Stomach (tissue), 19 donors: ENCODE measurements around the gene SLC6A12. TPM values are rescaled to one million over a fixed set of nuclear protein-coding genes. Genes with fewer than 3 reads are reported as not detected.

Experiments used
- DNase-seq, 2 donors: peaks; one replicate each; pipeline versions ENCODE4 v3.0.0 to v3.0.0-alpha.2; 2013 to 2019
- H3K27ac ChIP-seq, 5 donors: fragments of 200-600 bp in 4 of 5; sonication (generic) in 4 of 5; one replicate each; pipeline ENCODE4 v1.5.1; 2013 to 2019; ENCODE audit warnings: mild to moderate bottlenecking in 1 of 5, moderate library complexity in 1 of 5
- H3K27me3 ChIP-seq, 3 donors: fragments of 200-600 bp; sonication (generic); one replicate each; pipeline ENCODE4 v1.5.1; 2017 to 2019; ENCODE audit warnings: mixed run types in 1 of 3
- H3K36me3 ChIP-seq, 4 donors: fragments of 200-600 bp; sonication (generic); 1 replicate in 3 of 4; 2 replicates in 1 of 4; pipeline ENCODE4 v1.5.1; 2016 to 2019
- H3K4me1 ChIP-seq, 4 donors: fragments of 200-600 bp; sonication (generic); one replicate each; pipeline ENCODE4 v1.5.1; 2016 to 2019
- H3K4me3 ChIP-seq, 4 donors: fragments of 200-600 bp; sonication (generic) in 3 of 4; one replicate each; pipeline ENCODE4 v1.5.1; 2016 to 2019; ENCODE audit warnings: mild to moderate bottlenecking in 1 of 4
- H3K9me3 ChIP-seq, 4 donors: fragments of 200-600 bp; sonication (generic); one replicate each; pipeline ENCODE4 v1.5.1; 2016 to 2019
- EP300 ChIP-seq: sonication (generic); formaldehyde crosslinking; IDR thresholded peaks from one replicate; pipeline ENCODE4 v1.6.1; 2017; ENCODE audit warnings: antibody characterized with exemption
- POLR2A ChIP-seq, 4 donors: fragments of 450-650 bp; IDR thresholded peaks; one replicate each; pipeline ENCODE4 v1.6.1; 2016; ENCODE audit warnings: antibody characterized with exemption in 4 of 4, control low read depth in 2 of 4, mild to moderate bottlenecking in 1 of 4, moderate library complexity in 1 of 4
- POLR2AphosphoS5 ChIP-seq, 3 donors: sonication (generic); formaldehyde crosslinking; IDR thresholded peaks; one replicate each; pipeline ENCODE4 v1.6.1; 2016; ENCODE audit warnings: antibody characterized with exemption in 3 of 3
- WGBS, 5 donors: extraction: QIAGEN DNeasy Blood & Tissue Kit in 3 of 5; methylation state at CpG; one replicate each; pipeline versions ENCODE4 v1.1.5 to v1.1.7; 2013 to 2018; 5-methylcytosine and 5-hydroxymethylcytosine counted together
- intact Hi-C: fragments of 100-400 bp; cut with DNase I; formaldehyde crosslinking; loops from one replicate; pipeline ENCODE4 v1.15.1; 2023; ENCODE audit warnings: low total_unique reads
- long read RNA-seq, 10 donors: transcript quantifications; one replicate each; lab custom pipeline, GENCODE V29; 2026
- polyA plus RNA-seq, 3 donors: library from polyadenylated mRNA; stranded (reverse); fragments of 200-250 nt; gene quantifications; one replicate each; pipeline ENCODE4 v1.2.3, GENCODE V29; 2013
- total RNA-seq, 5 donors: library from RNA; depleted of rRNA; stranded (reverse); fragments of >200 nt; gene quantifications; one replicate each; pipeline versions ENCODE4 v1.1.0 to v1.2.3, GENCODE V29; 2014 to 2016
- TF ChIP-seq, protein P1 (sequence below), 7 experiments: fragments of 450-650 bp in 4 of 7; fragments of 200-600 bp in 3 of 7; sonication (generic) in 3 of 7; IDR thresholded peaks; one replicate each; pipeline ENCODE4 v1.5.1; 2016 to 2019; ENCODE audit warnings: antibody characterized with exemption in 7 of 7, control low read depth in 2 of 7, mild to moderate bottlenecking in 1 of 7
- donor health status: healthy with polysubstance abuse.
- donor health status: Bipolar disorder and iron deficiency.
- donor health status: healthy.

SLC6A12 gene
- total RNA-seq (1 to 10 TPM in 1 of 5 donors, not detected in 4; 1.7 TPM), polyA plus RNA-seq (under 1 TPM in 2 of 3 donors, not detected in 1; 0.05 to 0.19 TPM)
- long read RNA-seq, donor 1 = 0 reads
- long read RNA-seq, donor 2 = 0 reads
- long read RNA-seq, donor 3 = 0 reads
- long read RNA-seq, donor 4 = 0 reads
- long read RNA-seq, donor 5 = 0 reads
- long read RNA-seq, donor 6 = 0 reads
- long read RNA-seq, donor 7 = 0 reads
- long read RNA-seq, donor 8 = 0 reads
- long read RNA-seq, donor 9 = 0 reads
- long read RNA-seq, donor 10 = 0 reads

DNA sequence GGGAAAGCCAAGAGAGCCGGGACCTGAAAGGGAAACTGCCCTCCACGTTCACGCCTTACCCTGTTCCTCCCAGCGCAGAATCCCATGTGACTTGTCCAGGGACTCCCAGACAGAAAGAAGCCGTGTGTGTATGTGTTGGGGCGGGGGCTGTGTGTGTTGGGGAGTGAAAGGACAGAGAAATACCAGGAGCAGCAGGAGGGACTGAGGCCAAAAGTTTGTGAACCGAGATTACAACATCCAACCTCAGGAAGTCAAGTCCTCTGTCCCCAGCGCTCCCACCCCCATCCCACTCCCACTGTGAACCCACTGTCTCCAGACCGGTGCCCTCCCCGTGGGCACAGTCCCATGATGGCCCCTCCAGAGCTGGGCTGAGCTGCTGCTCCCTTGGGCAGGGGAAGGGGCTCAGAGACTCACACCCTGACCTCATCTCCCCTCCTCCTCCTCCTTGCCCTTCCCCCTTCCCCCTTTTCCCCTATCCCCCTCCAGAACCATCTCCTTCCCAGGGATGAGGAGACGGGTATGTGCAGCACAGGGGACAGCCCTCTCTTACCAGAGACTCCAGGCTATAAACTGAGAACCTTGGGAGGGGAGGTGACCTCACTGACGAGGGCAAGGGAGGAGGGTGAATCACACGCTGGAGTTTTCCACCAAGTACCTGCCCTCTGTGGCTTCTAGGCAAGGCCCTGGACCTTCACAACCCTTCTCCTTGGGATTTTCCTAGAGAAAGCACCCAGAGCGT lies at the start of gene SLC6A12:
Gene SLC6A12, minus strand, starts transcription at position 155 of the 739 bp plus-strand sequence. CDS start 4,171 bp downstream, outside the sequence.
- H3K36me3 ChIP-seq = no peaks in the 10 kb centered on the region
- intact Hi-C loops = no loop called here
- no peak within 1 kb of the TSS for H3K27ac ChIP-seq
- TF ChIP-seq POLR2A (IDR thresholded peaks at IDR 0.05) = no peak
- TF ChIP-seq EP300 = no peak
- TF ChIP-seq, protein P1, sequence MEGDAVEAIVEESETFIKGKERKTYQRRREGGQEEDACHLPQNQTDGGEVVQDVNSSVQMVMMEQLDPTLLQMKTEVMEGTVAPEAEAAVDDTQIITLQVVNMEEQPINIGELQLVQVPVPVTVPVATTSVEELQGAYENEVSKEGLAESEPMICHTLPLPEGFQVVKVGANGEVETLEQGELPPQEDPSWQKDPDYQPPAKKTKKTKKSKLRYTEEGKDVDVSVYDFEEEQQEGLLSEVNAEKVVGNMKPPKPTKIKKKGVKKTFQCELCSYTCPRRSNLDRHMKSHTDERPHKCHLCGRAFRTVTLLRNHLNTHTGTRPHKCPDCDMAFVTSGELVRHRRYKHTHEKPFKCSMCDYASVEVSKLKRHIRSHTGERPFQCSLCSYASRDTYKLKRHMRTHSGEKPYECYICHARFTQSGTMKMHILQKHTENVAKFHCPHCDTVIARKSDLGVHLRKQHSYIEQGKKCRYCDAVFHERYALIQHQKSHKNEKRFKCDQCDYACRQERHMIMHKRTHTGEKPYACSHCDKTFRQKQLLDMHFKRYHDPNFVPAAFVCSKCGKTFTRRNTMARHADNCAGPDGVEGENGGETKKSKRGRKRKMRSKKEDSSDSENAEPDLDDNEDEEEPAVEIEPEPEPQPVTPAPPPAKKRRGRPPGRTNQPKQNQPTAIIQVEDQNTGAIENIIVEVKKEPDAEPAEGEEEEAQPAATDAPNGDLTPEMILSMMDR (IDR thresholded peaks at IDR 0.05) = no peak
- no peak for TF ChIP-seq POLR2AphosphoS5 (IDR thresholded peaks at IDR 0.05)
- DNase-seq = no peak
- no peaks in the 10 kb centered on the region for H3K9me3 ChIP-seq
- peaks cover 0 to 72% (median 14%) of the 10 kb centered on the region in 3 donors for H3K27me3 ChIP-seq
- H3K4me1 ChIP-seq = peaks cover 0 to 28% (median 17%) of the 10 kb centered on the region in 4 donors
- peak within 1 kb of the TSS in 1 of 4 donors; percentile 13 for H3K4me3 ChIP-seq
- WGBS, 5 donors = 29 to 45% (median 41%) methylated on average over 13 to 14 of the region's 14 CpGs

DNA sequence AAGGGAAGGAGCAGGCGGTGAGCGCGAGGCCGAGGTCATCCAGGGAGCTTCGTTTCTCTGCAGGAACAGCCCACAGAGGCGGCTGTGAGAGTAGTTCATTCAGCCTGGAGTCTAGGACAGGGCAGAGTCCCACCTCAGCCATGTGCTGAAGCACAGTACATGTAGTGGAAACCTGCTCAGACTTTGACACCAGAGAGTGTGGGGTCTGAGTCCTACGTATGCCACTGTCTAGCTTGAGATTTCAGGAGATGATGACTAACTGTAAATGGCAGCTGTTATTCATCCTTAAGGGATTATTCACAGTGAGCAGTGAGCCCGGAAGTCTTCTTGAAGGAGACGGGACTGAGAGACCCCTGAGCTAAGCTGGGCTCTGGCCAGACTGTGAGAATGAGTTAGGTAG lies 49.6 kb upstream of the SLC6A12 start:
- no peak overlapping the region for H3K4me3 ChIP-seq
- no peaks in the 10 kb centered on the region for H3K36me3 ChIP-seq
- H3K27me3 ChIP-seq = peaks cover 0 to 46% (median 23%) of the 10 kb centered on the region in 3 donors
- DNase-seq = no peak
- 81 to 85% (median 81%) methylated on average over 9 of the region's 9 CpGs for WGBS, 5 donors
- no peaks in the 10 kb centered on the region for H3K9me3 ChIP-seq
- intact Hi-C loops = no loop called here
- TF ChIP-seq EP300 = no peak
- peaks cover 0 to 4% (median 0%) of the 10 kb centered on the region in 4 donors for H3K4me1 ChIP-seq
- no peak overlapping the region for H3K27ac ChIP-seq

DNA sequence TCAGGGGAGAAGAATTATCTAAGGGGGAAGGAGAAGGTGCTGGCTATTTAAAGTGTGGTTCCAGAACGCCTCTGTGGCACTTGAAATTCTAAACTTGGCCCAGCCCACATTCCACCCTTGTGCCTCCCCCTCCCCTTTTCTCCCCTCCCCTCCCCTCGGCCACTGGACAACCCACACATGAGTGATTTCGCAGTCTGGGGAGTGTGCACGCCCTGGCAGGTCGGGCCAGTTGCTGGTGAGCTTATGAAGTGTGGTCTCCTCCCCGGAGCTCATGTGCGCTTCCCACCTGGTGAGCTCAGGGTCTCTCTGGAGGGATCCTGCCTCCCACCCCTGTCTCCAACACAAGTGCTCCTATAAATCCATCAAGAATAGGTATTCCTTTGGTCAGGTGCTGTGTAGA lies 48.9 kb upstream of the SLC6A12 start, which contains the start of gene SLC6A13:
Gene SLC6A13, minus strand, starts transcription at position 20 of the 400 bp plus-strand sequence. CDS start 2,784 bp downstream, outside the sequence.
- WGBS, 5 donors = 13 to 26% (median 19%) methylated on average over 7 of the region's 7 CpGs
- Histone ChIP-seq H3K4me1 (peaks cover 0 to under 1% (median 0%) of the 10 kb centered on the region in 4 donors), H3K36me3 (no peaks in the 10 kb centered on the region), H3K9me3 (no peaks in the 10 kb centered on the region), H3K27me3 (peaks cover 0 to 54% (median 23%) of the 10 kb centered on the region in 3 donors), H3K4me3 (no peak within 1 kb of the TSS), H3K27ac (no peak within 1 kb of the TSS)
- no peak for TF ChIP-seq EP300
- TF ChIP-seq POLR2AphosphoS5 (IDR thresholded peaks at IDR 0.05) = no peak
- no peak for TF ChIP-seq POLR2A (IDR thresholded peaks at IDR 0.05)
- TF ChIP-seq, protein P1 (IDR thresholded peaks at IDR 0.05) = no peak
- intact Hi-C loops = no loop called here
- peak in 1 of 2 donors; percentile 39 for DNase-seq

DNA sequence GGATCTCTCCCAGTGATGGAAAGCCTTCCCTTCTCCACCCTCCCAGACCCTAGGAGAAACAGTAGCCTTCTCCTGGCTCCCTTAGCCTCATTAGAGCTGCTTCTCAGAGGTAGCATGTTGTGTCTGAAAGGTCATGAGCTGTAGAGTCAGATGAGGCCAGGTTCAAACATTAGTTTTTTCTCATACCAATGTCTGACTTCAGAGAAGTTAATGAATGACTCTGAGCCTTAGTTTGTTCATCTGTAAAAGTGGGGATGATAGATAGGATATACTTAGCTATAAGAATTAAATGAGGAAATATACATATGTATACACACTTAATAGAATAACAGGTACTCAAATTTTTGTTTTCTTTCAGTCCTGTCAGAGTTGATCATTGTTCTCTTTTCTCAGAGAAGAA lies 48.2 kb upstream of the SLC6A12 start:
- no peak overlapping the region for H3K27ac ChIP-seq
- DNase-seq = no peak
- H3K4me1 ChIP-seq = no peaks in the 10 kb centered on the region
- intact Hi-C loops = no loop called here
- H3K36me3 ChIP-seq = no peaks in the 10 kb centered on the region
- peaks cover 0 to 61% (median 23%) of the 10 kb centered on the region in 3 donors for H3K27me3 ChIP-seq
- H3K9me3 ChIP-seq = no peaks in the 10 kb centered on the region
- TF ChIP-seq, protein P1 (IDR thresholded peaks at IDR 0.05) = no peak
- TF ChIP-seq EP300 (no peak), POLR2A (IDR thresholded peaks at IDR 0.05) (no peak), POLR2AphosphoS5 (IDR thresholded peaks at IDR 0.05) (no peak)
- no peak overlapping the region for H3K4me3 ChIP-seq
